ENCODE results near the gene FCHSD2. TPM values are rescaled to one million over a fixed set of nuclear protein-coding genes. Genes with fewer than 3 reads are reported as not detected.
A peak's percentile ranks its signal among the peaks of the same experiment; 100 is the strongest.
"Not testable (repeated sequence)": the region's sequence is repeated elsewhere in the genome, so short reads cannot be mapped to it uniquely, and the experiment has no call there.

Gene FCHSD2
- total and polyA plus RNA-seq, 2 experiments from 2014 or later = 9.1 to 19.8 TPM

- WGBS, 2 experiments (ENCODE audit: low coverage in 1 of 2, low lambda C conversion rate in 2 of 2, missing lambda C conversion rate in 2 of 2) = 63 to 78% methylated on average over 1 of the region's 1 CpG
- H4K20me1 ChIP-seq (ENCODE audit: insufficient read depth) = no peaks in the 10 kb centered on the region
- H3K4me3 ChIP-seq = no peak overlapping the region
- no peak for DNase-seq
- H3K27ac ChIP-seq = no peak overlapping the region
- no peaks in the 10 kb centered on the region for H3K36me3 ChIP-seq (ENCODE audit: low read depth)
- H3K9ac ChIP-seq = no peak overlapping the region
- H3K4me1 ChIP-seq (ENCODE audit: insufficient read depth) = peaks cover 27% of the 10 kb centered on the region
- TF ChIP-seq EZH2phosphoT487 (IDR thresholded peaks at IDR 0.05; ENCODE audit: insufficient read depth, low read depth) = no peak
- no peak for TF ChIP-seq EZH2 (IDR thresholded peaks at IDR 0.05; ENCODE audit: insufficient read depth, poor library complexity, severe bottlenecking)
- in situ Hi-C loops (cut with MboI) = no loop called here
- no peaks in the 10 kb centered on the region for H3K79me2 ChIP-seq (ENCODE audit: insufficient read depth)
- no peak overlapping the region for H2AFZ ChIP-seq
- no peak overlapping the region for H3K4me2 ChIP-seq (ENCODE audit: unreplicated experiment)
- H3F3A ChIP-seq (ENCODE audit: insufficient read depth) = peaks cover 19% of the 10 kb centered on the region
- no peaks in the 10 kb centered on the region for H3K9me3 ChIP-seq (ENCODE audit: low read depth)
- H3K27me3 ChIP-seq (replicated peaks; ENCODE audit: insufficient read depth) = no peaks in the 10 kb centered on the region
- no peaks in the 10 kb centered on the region for H3K9me2 ChIP-seq (ENCODE audit: insufficient read depth)
These were observed 278.2 kb downstream of the FCHSD2 start for GRCh38 chr11:72863916-72864315.

- Histone ChIP-seq H3K9ac (no peak overlapping the region), H4K20me1 (ENCODE audit: insufficient read depth) (no peaks in the 10 kb centered on the region), H2AFZ (no peak overlapping the region), H3K27ac (no peak overlapping the region), H3K4me3 (no peak overlapping the region), H3K9me2 (ENCODE audit: insufficient read depth) (no peaks in the 10 kb centered on the region), H3K4me1 (ENCODE audit: insufficient read depth) (peaks cover 29% of the 10 kb centered on the region), H3K79me2 (ENCODE audit: insufficient read depth) (no peaks in the 10 kb centered on the region), H3F3A (ENCODE audit: insufficient read depth) (peaks cover 19% of the 10 kb centered on the region), H3K9me3 (ENCODE audit: low read depth) (no peaks in the 10 kb centered on the region), H3K36me3 (ENCODE audit: low read depth) (no peaks in the 10 kb centered on the region), H3K4me2 (ENCODE audit: unreplicated experiment) (no peak overlapping the region), H3K27me3 (replicated peaks; ENCODE audit: insufficient read depth) (no peaks in the 10 kb centered on the region)
- TF ChIP-seq EZH2 (IDR thresholded peaks at IDR 0.05; ENCODE audit: insufficient read depth, poor library complexity, severe bottlenecking) (no peak), EZH2phosphoT487 (IDR thresholded peaks at IDR 0.05; ENCODE audit: insufficient read depth, low read depth) (no peak)
- DNase-seq = no peak
- in situ Hi-C loops (cut with MboI) = no loop called here
- WGBS, 2 experiments (ENCODE audit: low coverage in 1 of 2, low lambda C conversion rate in 2 of 2, missing lambda C conversion rate in 2 of 2) = 100% methylated on average over 1 of the region's 1 CpG
These were observed 279.0 kb downstream of the FCHSD2 start for GRCh38 chr11:72863091-72863490.

GRCh38 chr11:72860592-72860991 is 281.5 kb downstream of the FCHSD2 start:
- TF ChIP-seq EZH2phosphoT487 (IDR thresholded peaks at IDR 0.05; ENCODE audit: insufficient read depth, low read depth) = no peak
- Histone ChIP-seq H3K4me3 (no peak overlapping the region), H3K36me3 (ENCODE audit: low read depth) (no peaks in the 10 kb centered on the region), H4K20me1 (ENCODE audit: insufficient read depth) (no peaks in the 10 kb centered on the region), H3K27me3 (replicated peaks; ENCODE audit: insufficient read depth) (no peaks in the 10 kb centered on the region), H3K27ac (no peak overlapping the region), H3K9ac (no peak overlapping the region), H2AFZ (no peak overlapping the region), H3F3A (ENCODE audit: insufficient read depth) (peaks cover 15% of the 10 kb centered on the region), H3K4me1 (ENCODE audit: insufficient read depth) (peaks cover 35% of the 10 kb centered on the region), H3K4me2 (ENCODE audit: unreplicated experiment) (no peak overlapping the region), H3K79me2 (ENCODE audit: insufficient read depth) (no peaks in the 10 kb centered on the region), H3K9me2 (ENCODE audit: insufficient read depth) (no peaks in the 10 kb centered on the region), H3K9me3 (ENCODE audit: low read depth) (no peaks in the 10 kb centered on the region)
- no peak for DNase-seq
- in situ Hi-C loops (cut with MboI) = no loop called here
- WGBS, 2 experiments (ENCODE audit: low coverage in 1 of 2, low lambda C conversion rate in 2 of 2, missing lambda C conversion rate in 2 of 2) = 95 to 100% methylated on average over 4 of the region's 4 CpGs

- no peak for DNase-seq
- peaks cover 29% of the 10 kb centered on the region for H3K4me1 ChIP-seq (ENCODE audit: insufficient read depth)
- in situ Hi-C loops (cut with MboI) = no loop called here
- H3K27me3 ChIP-seq (replicated peaks; ENCODE audit: insufficient read depth) = no peaks in the 10 kb centered on the region
- H3K4me3 ChIP-seq = no peak overlapping the region
- H3K79me2 ChIP-seq (ENCODE audit: insufficient read depth) = no peaks in the 10 kb centered on the region
- H3K9ac ChIP-seq = no peak overlapping the region
- H3F3A ChIP-seq (ENCODE audit: insufficient read depth) = peaks cover 9% of the 10 kb centered on the region
- H3K9me2 ChIP-seq (ENCODE audit: insufficient read depth) = no peaks in the 10 kb centered on the region
- no peak for TF ChIP-seq EZH2 (IDR thresholded peaks at IDR 0.05; ENCODE audit: insufficient read depth, poor library complexity, severe bottlenecking)
- no peak for TF ChIP-seq EZH2phosphoT487 (IDR thresholded peaks at IDR 0.05; ENCODE audit: insufficient read depth, low read depth)
- H4K20me1 ChIP-seq (ENCODE audit: insufficient read depth) = no peaks in the 10 kb centered on the region
- no peaks in the 10 kb centered on the region for H3K9me3 ChIP-seq (ENCODE audit: low read depth)
- no peak overlapping the region for H3K4me2 ChIP-seq (ENCODE audit: unreplicated experiment)
- H2AFZ ChIP-seq = no peak overlapping the region
- no peak overlapping the region for H3K27ac ChIP-seq
- WGBS, 2 experiments (ENCODE audit: low coverage in 1 of 2, low lambda C conversion rate in 2 of 2, missing lambda C conversion rate in 2 of 2) = 95 to 96% methylated on average over 4 of the region's 4 CpGs
- no peaks in the 10 kb centered on the region for H3K36me3 ChIP-seq (ENCODE audit: low read depth)
These were observed 282.1 kb downstream of the FCHSD2 start for GRCh38 chr11:72860010-72860409.

- no peak overlapping the region for H3K4me2 ChIP-seq (ENCODE audit: unreplicated experiment)
- no peaks in the 10 kb centered on the region for H4K20me1 ChIP-seq (ENCODE audit: insufficient read depth)
- in situ Hi-C loops (cut with MboI) = no loop called here
- H3K4me3 ChIP-seq = no peak overlapping the region
- peak; percentile 49 for DNase-seq
- H3K9ac ChIP-seq = no peak overlapping the region
- no peaks in the 10 kb centered on the region for H3K36me3 ChIP-seq (ENCODE audit: low read depth)
- no peaks in the 10 kb centered on the region for H3K9me3 ChIP-seq (ENCODE audit: low read depth)
- WGBS, 2 experiments (ENCODE audit: low coverage in 1 of 2, low lambda C conversion rate in 2 of 2, missing lambda C conversion rate in 2 of 2) = 34 to 39% methylated on average over 3 of the region's 3 CpGs
- H3K27ac ChIP-seq = no peak overlapping the region
- H3K79me2 ChIP-seq (ENCODE audit: insufficient read depth) = no peaks in the 10 kb centered on the region
- H3F3A ChIP-seq (ENCODE audit: insufficient read depth) = no peaks in the 10 kb centered on the region; the same call in 1 of the 2 replicates
- peaks cover 20% of the 10 kb centered on the region for H3K4me1 ChIP-seq (ENCODE audit: insufficient read depth)
- TF ChIP-seq EZH2 (IDR thresholded peaks at IDR 0.05; ENCODE audit: insufficient read depth, poor library complexity, severe bottlenecking) (no peak), EZH2phosphoT487 (IDR thresholded peaks at IDR 0.05; ENCODE audit: insufficient read depth, low read depth) (no peak)
- H2AFZ ChIP-seq = no peak overlapping the region
- no peaks in the 10 kb centered on the region for H3K27me3 ChIP-seq (replicated peaks; ENCODE audit: insufficient read depth)
- no peaks in the 10 kb centered on the region for H3K9me2 ChIP-seq (ENCODE audit: insufficient read depth)
These were observed 283.0 kb downstream of the FCHSD2 start for GRCh38 chr11:72859126-72859525.

- H3K4me3 ChIP-seq; H3K9ac ChIP-seq; H3K27ac ChIP-seq; H4K20me1 ChIP-seq (ENCODE audit: insufficient read depth); H3K36me3 ChIP-seq (ENCODE audit: low read depth); H3K27me3 ChIP-seq (replicated peaks; ENCODE audit: insufficient read depth); H3K4me2 ChIP-seq (ENCODE audit: unreplicated experiment); DNase-seq; H3K9me2 ChIP-seq (ENCODE audit: insufficient read depth); H3F3A ChIP-seq (ENCODE audit: insufficient read depth); in situ Hi-C loops (cut with MboI); H2AFZ ChIP-seq; H3K9me3 ChIP-seq (ENCODE audit: low read depth); H3K79me2 ChIP-seq (ENCODE audit: insufficient read depth): not testable (repeated sequence)
- H3K4me1 ChIP-seq (ENCODE audit: insufficient read depth) = peaks cover 17% of the 10 kb centered on the region
- WGBS, 2 experiments (ENCODE audit: low coverage in 1 of 2, low lambda C conversion rate in 2 of 2, missing lambda C conversion rate in 2 of 2) = 96 to 100% methylated on average over 2 of the region's 2 CpGs
These were observed 283.9 kb downstream of the FCHSD2 start for GRCh38 chr11:72858267-72858666.

Data from GM23248 (cell line).